Gastrocnemius medialis (tissue), 4 donors: ENCODE data around the gene ARID5B.

Experiments used
- POLR2A ChIP-seq, 2 donors: fragments of 450-650 bp; IDR thresholded peaks; one replicate each; pipeline ENCODE4 v1.6.1; 2017; ENCODE audit warnings: antibody characterized with exemption in 2 of 2, mild to moderate bottlenecking in 2 of 2, moderate library complexity in 2 of 2
- TF ChIP-seq, protein P1 (sequence below), 5 experiments: fragments of 450-650 bp in 3 of 5; fragments of 200-600 bp in 2 of 5; sonication (generic) in 2 of 5; IDR thresholded peaks in 4 of 5; conservative IDR thresholded peaks in 1 of 5; 1 replicate in 4 of 5; 2 replicates in 1 of 5; pipeline ENCODE4 v1.5.1; 2016 to 2019; ENCODE audit warnings: antibody characterized with exemption in 5 of 5, mild to moderate bottlenecking in 3 of 5, moderate library complexity in 3 of 5

- TF ChIP-seq, protein P1, sequence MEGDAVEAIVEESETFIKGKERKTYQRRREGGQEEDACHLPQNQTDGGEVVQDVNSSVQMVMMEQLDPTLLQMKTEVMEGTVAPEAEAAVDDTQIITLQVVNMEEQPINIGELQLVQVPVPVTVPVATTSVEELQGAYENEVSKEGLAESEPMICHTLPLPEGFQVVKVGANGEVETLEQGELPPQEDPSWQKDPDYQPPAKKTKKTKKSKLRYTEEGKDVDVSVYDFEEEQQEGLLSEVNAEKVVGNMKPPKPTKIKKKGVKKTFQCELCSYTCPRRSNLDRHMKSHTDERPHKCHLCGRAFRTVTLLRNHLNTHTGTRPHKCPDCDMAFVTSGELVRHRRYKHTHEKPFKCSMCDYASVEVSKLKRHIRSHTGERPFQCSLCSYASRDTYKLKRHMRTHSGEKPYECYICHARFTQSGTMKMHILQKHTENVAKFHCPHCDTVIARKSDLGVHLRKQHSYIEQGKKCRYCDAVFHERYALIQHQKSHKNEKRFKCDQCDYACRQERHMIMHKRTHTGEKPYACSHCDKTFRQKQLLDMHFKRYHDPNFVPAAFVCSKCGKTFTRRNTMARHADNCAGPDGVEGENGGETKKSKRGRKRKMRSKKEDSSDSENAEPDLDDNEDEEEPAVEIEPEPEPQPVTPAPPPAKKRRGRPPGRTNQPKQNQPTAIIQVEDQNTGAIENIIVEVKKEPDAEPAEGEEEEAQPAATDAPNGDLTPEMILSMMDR (IDR thresholded peaks at IDR 0.05 in 4 of 5, conservative IDR thresholded peaks at IDR 0.05 in 1 of 5): no peak
- no peak for TF ChIP-seq POLR2A (IDR thresholded peaks at IDR 0.05)
These were observed 30.0 kb upstream of the ARID5B start for GRCh38 chr10:61871487-61871886.
